Liver (tissue), 9 donors: ENCODE data around the gene RAD51B. TPM values are rescaled to one million over a fixed set of nuclear protein-coding genes. Genes with fewer than 3 reads are reported as not detected.

ENCODE experiments used
- DNase-seq: peaks from one replicate; pipeline ENCODE4 v3.0.0-alpha.2; 2017; ENCODE audit warnings: low spot score
- H3K27ac ChIP-seq, 2 donors: one replicate each; pipeline ENCODE4 v1.7.0; 2013; ENCODE audit warnings: inconsistent platforms in 2 of 2, low read length in 2 of 2, control low read depth in 1 of 2, low read depth in 1 of 2, mild to moderate bottlenecking in 1 of 2
- H3K27me3 ChIP-seq, 4 donors: one replicate each; pipeline versions ENCODE4 v1.6.1 to v1.7.0; 2013; ENCODE audit warnings: low read length in 3 of 4, inconsistent platforms in 1 of 4, mild to moderate bottlenecking in 1 of 4, moderate library complexity in 1 of 4; ENCODE audit not compliant: control insufficient read depth in 4 of 4, insufficient read depth in 4 of 4
- H3K36me3 ChIP-seq, 4 donors: one replicate each; pipeline versions ENCODE4 v1.6.1 to v1.7.0; 2013; ENCODE audit warnings: low read length in 3 of 4, mild to moderate bottlenecking in 3 of 4, low read depth in 1 of 4, moderate library complexity in 1 of 4; ENCODE audit not compliant: control insufficient read depth in 4 of 4, insufficient read depth in 3 of 4
- H3K4me1 ChIP-seq, 4 donors: one replicate each; pipeline versions ENCODE4 v1.6.1 to v1.7.0; 2013; ENCODE audit warnings: low read length in 3 of 4, mild to moderate bottlenecking in 3 of 4, moderate library complexity in 1 of 4; ENCODE audit not compliant: control insufficient read depth in 4 of 4, insufficient read depth in 4 of 4
- H3K4me3 ChIP-seq, 3 donors: one replicate each; pipeline versions ENCODE4 v1.6.1 to v1.7.0; 2013; ENCODE audit warnings: low read length in 3 of 3, control low read depth in 1 of 3, low read depth in 1 of 3, mild to moderate bottlenecking in 1 of 3
- H3K9ac ChIP-seq, 2 donors: one replicate each; pipeline ENCODE4 v1.7.0; 2013; ENCODE audit warnings: low read length in 2 of 2, mild to moderate bottlenecking in 2 of 2, moderate library complexity in 2 of 2, control low read depth in 1 of 2, low read depth in 1 of 2
- H3K9me3 ChIP-seq, 4 donors: one replicate each; pipeline versions ENCODE4 v1.6.1 to v1.7.0; 2013; ENCODE audit warnings: low read length in 3 of 4; ENCODE audit not compliant: control insufficient read depth in 4 of 4
- ATF3 ChIP-seq: IDR thresholded peaks from 2 replicates; pipeline ENCODE4 v1.6.1; 2016; ENCODE audit warnings: antibody characterized with exemption
- EGR1 ChIP-seq, 2 donors: IDR thresholded peaks; 2 replicates each; pipeline ENCODE4 v1.6.1; 2016 to 2018; ENCODE audit warnings: antibody characterized with exemption in 2 of 2, low read depth in 2 of 2
- FOXA1 ChIP-seq: IDR thresholded peaks from 2 replicates; pipeline ENCODE4 v1.6.1; 2016; ENCODE audit warnings: antibody characterized with exemption
- FOXA2 ChIP-seq: IDR thresholded peaks from 2 replicates; pipeline ENCODE4 v1.6.1; 2016; ENCODE audit warnings: antibody characterized with exemption
- GABPA ChIP-seq, 2 donors: IDR thresholded peaks in 1 of 2; conservative IDR thresholded peaks in 1 of 2; 2 replicates each; pipeline ENCODE4 v1.6.1; 2016; ENCODE audit warnings: antibody characterized with exemption in 2 of 2, mild to moderate bottlenecking in 1 of 2, moderate library complexity in 1 of 2
- HNF4A ChIP-seq, 2 donors: conservative IDR thresholded peaks; 2 replicates each; pipeline ENCODE4 v1.6.1; 2016; ENCODE audit warnings: antibody characterized with exemption in 2 of 2, mild to moderate bottlenecking in 2 of 2
- HNF4G ChIP-seq: IDR thresholded peaks from 2 replicates; pipeline ENCODE4 v1.6.1; 2016; ENCODE audit warnings: antibody characterized with exemption
- JUND ChIP-seq, 2 donors: IDR thresholded peaks; 2 replicates each; pipeline ENCODE4 v1.6.1; 2016; ENCODE audit warnings: antibody characterized with exemption in 2 of 2
- MAX ChIP-seq: IDR thresholded peaks from 2 replicates; pipeline ENCODE4 v1.6.1; 2016; ENCODE audit warnings: antibody characterized with exemption
- NR2F2 ChIP-seq: IDR thresholded peaks from 2 replicates; pipeline ENCODE4 v1.6.1; 2016; ENCODE audit warnings: antibody characterized with exemption
- RAD21 ChIP-seq, 2 donors: IDR thresholded peaks; 2 replicates each; pipeline ENCODE4 v1.6.1; 2016; ENCODE audit warnings: antibody characterized with exemption in 2 of 2, mild to moderate bottlenecking in 2 of 2
- REST ChIP-seq: IDR thresholded peaks from 2 replicates; pipeline ENCODE4 v1.6.1; 2016; ENCODE audit warnings: antibody characterized with exemption, mild to moderate bottlenecking
- RXRA ChIP-seq, 2 donors: IDR thresholded peaks; 2 replicates each; pipeline ENCODE4 v1.6.1; 2017 to 2018; ENCODE audit warnings: antibody characterized with exemption in 2 of 2, mild to moderate bottlenecking in 1 of 2
- SP1 ChIP-seq: IDR thresholded peaks from 2 replicates; pipeline ENCODE4 v1.6.1; 2018; ENCODE audit warnings: antibody characterized with exemption, mild to moderate bottlenecking
- TAF1 ChIP-seq: conservative IDR thresholded peaks from 2 replicates; pipeline ENCODE4 v1.6.1; 2016; ENCODE audit warnings: antibody characterized with exemption, mild to moderate bottlenecking
- YY1 ChIP-seq: IDR thresholded peaks from 2 replicates; pipeline ENCODE4 v1.6.1; 2016; ENCODE audit warnings: antibody characterized with exemption, mild to moderate bottlenecking
- ZBTB33 ChIP-seq: IDR thresholded peaks from 2 replicates; pipeline ENCODE4 v1.6.1; 2016; ENCODE audit warnings: antibody characterized with exemption
- whole genome bisulfite sequencing: extraction: QIAGEN DNeasy Blood & Tissue Kit; methylation state at CpG from one replicate; pipeline ENCODE4 v1.1.7; 2013; 5-methylcytosine and 5-hydroxymethylcytosine counted together
- polyA plus RNA-seq, 2 donors: library from polyadenylated mRNA; stranded (reverse) in 1 of 2; unstranded in 1 of 2; fragments of 200-250 nt in 1 of 2; fragments of >200 nt in 1 of 2; fragmentation: Nextera tagmentation in 1 of 2; extraction: Ambion mirVana in 1 of 2; gene quantifications; one replicate each; pipeline versions ENCODE4 v1.2.1 to v1.2.3, GENCODE V29; 2013 to 2015
- total RNA-seq, 2 donors: library from RNA; depleted of rRNA; stranded (reverse); fragments of >200 nt; gene quantifications; one replicate each; pipeline ENCODE4 v1.2.3, GENCODE V29; 2014
- TF ChIP-seq, protein P1 (sequence below): fragments of 150-350 bp; IDR thresholded peaks from 2 replicates; pipeline ENCODE4 v1.5.1; 2017; ENCODE audit warnings: improper control_type of control experiment, low read depth, low read length; ENCODE audit not compliant: missing input control
- donor health status: healthy.
- donor health status: healthy.
- donor health status: healthy.
- donor health status: healthy.
- donor health status: healthy.

Gene RAD51B
- total and polyA plus RNA-seq, 4 donors = 0.81 to 12.9 (median 2.4) TPM

GRCh38 chr14:68723808-68724268 is 904.3 kb downstream of the RAD51B start:
- TF ChIP-seq FOXA2 = no peak
- TF ChIP-seq MAX = no peak
- TF ChIP-seq RAD21 (IDR thresholded peaks at IDR 0.05) = peak; percentile 37 to 45
- no peak for TF ChIP-seq NR2F2
- TF ChIP-seq ZBTB33 = no peak
- TF ChIP-seq RXRA (IDR thresholded peaks at IDR 0.05) = peak; percentile 78 to 89
- peak; percentile 73 for TF ChIP-seq ATF3
- TF ChIP-seq JUND (IDR thresholded peaks at IDR 0.05) = peak; percentile 13 to 86
- TF ChIP-seq TAF1 = no peak
- TF ChIP-seq REST = no peak
- peak; percentile 64 for TF ChIP-seq YY1
- TF ChIP-seq FOXA1 = no peak
- no peak for TF ChIP-seq GABPA (IDR thresholded peaks at IDR 0.05 in 1 of 2, conservative IDR thresholded peaks at IDR 0.05 in 1 of 2)
- TF ChIP-seq HNF4G = peak; percentile 71
- TF ChIP-seq, protein P1, sequence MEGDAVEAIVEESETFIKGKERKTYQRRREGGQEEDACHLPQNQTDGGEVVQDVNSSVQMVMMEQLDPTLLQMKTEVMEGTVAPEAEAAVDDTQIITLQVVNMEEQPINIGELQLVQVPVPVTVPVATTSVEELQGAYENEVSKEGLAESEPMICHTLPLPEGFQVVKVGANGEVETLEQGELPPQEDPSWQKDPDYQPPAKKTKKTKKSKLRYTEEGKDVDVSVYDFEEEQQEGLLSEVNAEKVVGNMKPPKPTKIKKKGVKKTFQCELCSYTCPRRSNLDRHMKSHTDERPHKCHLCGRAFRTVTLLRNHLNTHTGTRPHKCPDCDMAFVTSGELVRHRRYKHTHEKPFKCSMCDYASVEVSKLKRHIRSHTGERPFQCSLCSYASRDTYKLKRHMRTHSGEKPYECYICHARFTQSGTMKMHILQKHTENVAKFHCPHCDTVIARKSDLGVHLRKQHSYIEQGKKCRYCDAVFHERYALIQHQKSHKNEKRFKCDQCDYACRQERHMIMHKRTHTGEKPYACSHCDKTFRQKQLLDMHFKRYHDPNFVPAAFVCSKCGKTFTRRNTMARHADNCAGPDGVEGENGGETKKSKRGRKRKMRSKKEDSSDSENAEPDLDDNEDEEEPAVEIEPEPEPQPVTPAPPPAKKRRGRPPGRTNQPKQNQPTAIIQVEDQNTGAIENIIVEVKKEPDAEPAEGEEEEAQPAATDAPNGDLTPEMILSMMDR = no peak
- peak; percentile 59 for TF ChIP-seq SP1
- TF ChIP-seq EGR1 (IDR thresholded peaks at IDR 0.05; ENCODE audit: low read depth in 2 of 2) = no peak
- peak; percentile 89 to 92 for TF ChIP-seq HNF4A (conservative IDR thresholded peaks at IDR 0.05)
- WGBS = 27% methylated on average over 3 of the region's 3 CpGs

More at GRCh38 chr14:68723808-68724268, 904.3 kb downstream of the RAD51B start:
- Histone ChIP-seq H3K9ac (no peak overlapping the region), H3K27me3 (no peaks in the 10 kb centered on the region), H3K9me3 (peaks cover 0 to 5% (median 0%) of the 10 kb centered on the region in 4 donors), H3K36me3 (no peaks in the 10 kb centered on the region), H3K27ac (peak overlapping the region; percentile 72 to 79), H3K4me3 (peak overlapping the region in 1 of 3 donors; percentile 14), H3K4me1 (peaks cover 9 to 47% (median 32%) of the 10 kb centered on the region in 4 donors)
- no peak for DNase-seq
